Measurements from ENCODE around the gene IGFBP7. TPM values are rescaled to one million over a fixed set of nuclear protein-coding genes. Genes with fewer than 3 reads are reported as not detected.
A peak's percentile ranks its signal among the peaks of the same experiment; 100 is the strongest.

Gene IGFBP7
- total and polyA plus RNA-seq, 8 donors, result 71.8 to 972 (median 198) TPM

DNA sequence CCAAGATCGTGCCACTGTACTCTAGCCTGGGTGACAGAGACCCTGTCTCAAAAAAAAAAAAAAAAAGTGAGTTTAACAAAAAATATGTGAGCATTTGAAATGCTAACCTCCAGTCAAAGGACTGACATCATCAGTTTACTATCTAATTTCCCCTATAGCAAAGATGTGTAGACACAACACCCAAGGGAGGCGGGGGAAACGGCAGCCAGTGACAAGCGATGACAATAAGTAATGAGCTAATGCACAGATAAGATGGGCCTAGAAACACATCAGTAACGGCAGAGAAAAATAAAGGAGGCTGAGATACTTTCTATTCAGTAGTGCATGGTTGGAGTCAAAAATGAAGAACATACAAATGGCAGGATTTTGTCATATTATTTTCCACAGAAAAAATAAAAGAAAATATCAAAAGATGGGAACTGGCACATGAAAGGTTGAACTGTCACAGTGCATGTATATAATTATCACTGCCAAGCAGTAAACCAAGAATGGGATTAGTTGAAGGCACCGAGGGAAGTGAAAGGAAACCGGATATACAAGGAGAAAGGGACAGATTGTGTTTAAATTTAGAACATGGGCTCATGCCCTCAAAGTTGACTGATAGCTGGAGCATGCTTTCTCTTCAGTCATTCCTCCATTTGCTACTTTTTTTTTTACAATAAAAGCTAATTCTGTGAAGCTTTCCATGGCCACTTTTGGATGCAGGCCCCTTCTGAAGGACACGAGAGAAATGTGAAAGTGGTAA lies 41.8 kb downstream of the IGFBP7 start:
- WGBS, 5 donors, result 61 to 76% (median 68%) methylated on average over 8 of the region's 8 CpGs
- H3K4me1 ChIP-seq, result peaks cover 0 to 43% (median 23%) of the 10 kb centered on the region in 4 donors
- no peak for DNase-seq
- no peaks in the 10 kb centered on the region for H3K9me3 ChIP-seq
- no peak overlapping the region for H3K4me3 ChIP-seq
- H3K27me3 ChIP-seq, result no peaks in the 10 kb centered on the region
- intact Hi-C loops (cut with DNase I; ENCODE audit: low total_unique reads), result no loop called here
- TF ChIP-seq, protein P1, sequence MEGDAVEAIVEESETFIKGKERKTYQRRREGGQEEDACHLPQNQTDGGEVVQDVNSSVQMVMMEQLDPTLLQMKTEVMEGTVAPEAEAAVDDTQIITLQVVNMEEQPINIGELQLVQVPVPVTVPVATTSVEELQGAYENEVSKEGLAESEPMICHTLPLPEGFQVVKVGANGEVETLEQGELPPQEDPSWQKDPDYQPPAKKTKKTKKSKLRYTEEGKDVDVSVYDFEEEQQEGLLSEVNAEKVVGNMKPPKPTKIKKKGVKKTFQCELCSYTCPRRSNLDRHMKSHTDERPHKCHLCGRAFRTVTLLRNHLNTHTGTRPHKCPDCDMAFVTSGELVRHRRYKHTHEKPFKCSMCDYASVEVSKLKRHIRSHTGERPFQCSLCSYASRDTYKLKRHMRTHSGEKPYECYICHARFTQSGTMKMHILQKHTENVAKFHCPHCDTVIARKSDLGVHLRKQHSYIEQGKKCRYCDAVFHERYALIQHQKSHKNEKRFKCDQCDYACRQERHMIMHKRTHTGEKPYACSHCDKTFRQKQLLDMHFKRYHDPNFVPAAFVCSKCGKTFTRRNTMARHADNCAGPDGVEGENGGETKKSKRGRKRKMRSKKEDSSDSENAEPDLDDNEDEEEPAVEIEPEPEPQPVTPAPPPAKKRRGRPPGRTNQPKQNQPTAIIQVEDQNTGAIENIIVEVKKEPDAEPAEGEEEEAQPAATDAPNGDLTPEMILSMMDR (IDR thresholded peaks at IDR 0.05), result no peak
- no peak for TF ChIP-seq POLR2A (IDR thresholded peaks at IDR 0.05)
- no peak for TF ChIP-seq POLR2AphosphoS5 (IDR thresholded peaks at IDR 0.05)
- no peak for TF ChIP-seq EP300 (IDR thresholded peaks at IDR 0.05)
- H3K27ac ChIP-seq, result peak overlapping the region in 2 of 5 donors; percentile 6 to 17
- H3K36me3 ChIP-seq, result no peaks in the 10 kb centered on the region

DNA sequence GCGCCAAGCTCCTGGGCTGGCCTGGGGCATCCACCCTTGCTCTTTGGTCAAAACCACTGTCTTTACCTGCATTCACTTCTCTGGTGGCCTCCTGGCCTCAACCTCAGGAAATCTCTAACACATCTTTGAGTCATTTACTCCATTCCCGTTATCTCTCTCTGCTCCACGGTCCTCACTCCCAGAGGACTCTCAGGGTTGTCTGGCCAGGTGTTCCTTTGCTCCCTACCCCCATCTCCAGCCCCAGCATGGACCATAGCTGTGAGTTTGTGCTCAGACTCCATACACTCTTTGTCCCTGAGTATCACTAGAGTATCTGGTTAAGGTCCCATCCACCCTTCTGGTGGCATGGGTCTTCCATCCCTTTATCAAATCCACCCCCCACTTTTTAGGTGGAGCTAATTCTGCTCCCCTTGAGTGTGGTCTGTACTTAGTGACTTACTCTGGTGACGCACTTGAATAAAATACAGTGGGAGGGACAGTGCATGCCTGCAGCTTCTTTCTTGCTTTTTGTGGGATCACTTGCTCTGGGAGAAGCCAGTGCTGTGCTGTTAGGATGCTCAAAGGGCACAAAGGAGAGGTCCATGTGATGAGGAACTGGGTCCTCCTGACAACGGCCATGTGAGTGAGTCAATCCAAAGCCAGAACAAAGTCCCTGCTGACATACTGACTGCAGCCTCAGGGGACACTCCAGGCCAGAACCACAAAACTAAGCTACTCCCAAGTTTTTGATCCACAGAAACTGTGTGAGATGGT lies 44.3 kb downstream of the IGFBP7 start:
- H3K36me3 ChIP-seq, result no peaks in the 10 kb centered on the region
- H3K4me3 ChIP-seq, result no peak overlapping the region
- 67 to 83% (median 81%) methylated on average over 5 of the region's 5 CpGs for WGBS, 5 donors
- no peaks in the 10 kb centered on the region for H3K27me3 ChIP-seq
- no peak for DNase-seq
- peak overlapping the region; percentile 28 to 84 (median 60) for H3K27ac ChIP-seq
- peaks cover 0 to 49% (median 24%) of the 10 kb centered on the region in 4 donors for H3K4me1 ChIP-seq
- intact Hi-C loops (cut with DNase I; ENCODE audit: low total_unique reads), result no loop called here
- no peaks in the 10 kb centered on the region for H3K9me3 ChIP-seq
- TF ChIP-seq, protein P1 (IDR thresholded peaks at IDR 0.05), result no peak
- TF ChIP-seq EP300 (IDR thresholded peaks at IDR 0.05) (no peak), POLR2AphosphoS5 (IDR thresholded peaks at IDR 0.05) (no peak), POLR2A (IDR thresholded peaks at IDR 0.05) (no peak)

DNA sequence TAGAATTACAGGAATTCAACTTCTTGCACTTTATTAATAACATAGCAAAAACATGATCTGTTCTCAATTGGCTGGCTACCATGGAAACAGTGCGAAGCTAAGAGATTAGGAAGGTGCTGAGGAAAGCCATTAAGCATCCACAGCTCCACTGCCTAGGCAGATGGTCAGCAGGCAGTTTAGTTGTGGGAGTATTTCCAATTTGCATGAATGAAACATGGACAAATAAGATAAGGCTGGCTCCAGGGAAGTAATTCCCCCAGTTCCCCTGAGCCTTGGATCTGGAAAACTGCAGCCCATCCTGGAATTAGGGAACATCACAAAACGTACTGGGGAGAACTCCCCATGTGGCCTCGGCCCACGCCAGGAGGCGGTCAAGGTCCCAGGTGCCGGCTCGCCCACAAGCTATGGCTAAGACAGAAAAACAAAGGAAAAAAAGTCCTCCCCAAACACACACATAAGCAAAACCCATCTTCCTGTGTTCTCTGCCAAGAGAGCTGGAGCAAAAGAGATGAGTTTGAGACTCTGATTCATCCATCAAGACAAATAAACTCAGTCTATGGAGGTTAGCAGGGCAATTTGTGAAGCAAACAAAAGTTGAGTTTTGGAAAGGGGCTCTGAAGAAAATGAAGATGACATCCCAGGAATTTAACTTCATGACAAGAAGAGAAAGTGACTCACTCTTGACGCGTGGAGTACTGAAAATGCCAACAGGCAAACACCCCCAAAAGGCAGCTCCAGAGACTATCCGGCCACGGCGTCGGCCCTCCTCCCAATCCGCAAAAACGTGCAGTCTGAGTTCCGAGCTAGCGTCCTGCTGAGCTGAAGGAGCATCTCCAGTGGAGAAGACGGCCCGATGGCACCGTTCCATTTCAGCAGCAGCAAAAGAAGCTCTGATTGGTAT lies 45.1 kb downstream of the IGFBP7 start:
- no peak overlapping the region for H3K4me3 ChIP-seq
- WGBS, 5 donors, result 51 to 70% (median 69%) methylated on average over 20 of the region's 20 CpGs
- no peaks in the 10 kb centered on the region for H3K36me3 ChIP-seq
- peak; percentile 28 to 70 for DNase-seq
- TF ChIP-seq POLR2AphosphoS5 (IDR thresholded peaks at IDR 0.05) (peak in 1 of 3 donors; percentile 6), POLR2A (IDR thresholded peaks at IDR 0.05) (no peak), EP300 (IDR thresholded peaks at IDR 0.05) (no peak)
- TF ChIP-seq, protein P1 (IDR thresholded peaks at IDR 0.05), result no peak
- H3K27ac ChIP-seq, result peak overlapping the region; percentile 28 to 84 (median 60)
- peaks cover 0 to 54% (median 28%) of the 10 kb centered on the region in 4 donors for H3K4me1 ChIP-seq
- H3K9me3 ChIP-seq, result no peaks in the 10 kb centered on the region
- intact Hi-C loops (cut with DNase I; ENCODE audit: low total_unique reads), result no loop called here
- no peaks in the 10 kb centered on the region for H3K27me3 ChIP-seq

GRCh38 chr4:57064120-57064519 lies 46.1 kb downstream of the IGFBP7 start:
- H3K27me3 ChIP-seq, result no peaks in the 10 kb centered on the region
- H3K27ac ChIP-seq, result peak overlapping the region in 4 of 5 donors; percentile 51 to 84 (median 67)
- H3K4me3 ChIP-seq, result no peak overlapping the region
- 61 to 76% (median 70%) methylated on average over 2 of the region's 2 CpGs for WGBS, 5 donors
- DNase-seq, result no peak
- peaks cover 0 to 56% (median 29%) of the 10 kb centered on the region in 4 donors for H3K4me1 ChIP-seq
- H3K36me3 ChIP-seq, result no peaks in the 10 kb centered on the region
- H3K9me3 ChIP-seq, result no peaks in the 10 kb centered on the region
- TF ChIP-seq POLR2A (IDR thresholded peaks at IDR 0.05), result no peak
- TF ChIP-seq, protein P1 (IDR thresholded peaks at IDR 0.05), result no peak
- TF ChIP-seq EP300 (IDR thresholded peaks at IDR 0.05), result no peak
- TF ChIP-seq POLR2AphosphoS5 (IDR thresholded peaks at IDR 0.05), result no peak
- intact Hi-C loops (cut with DNase I; ENCODE audit: low total_unique reads), result no loop called here
